K562 (cell line): ENCODE results near the gene DYNLT2. TPM values are rescaled to one million over a fixed set of nuclear protein-coding genes. Genes with fewer than 3 reads are reported as not detected.
A peak's percentile ranks its signal among the peaks of the same experiment; 100 is the strongest.

Experiments
- ATF3 ChIP-seq, 2 experiments: fragments of 450-650 bp in 1 of 2; sonication (generic) in 1 of 2; formaldehyde crosslinking in 1 of 2; IDR thresholded peaks in 1 of 2; conservative IDR thresholded peaks in 1 of 2; 2 replicates each; pipeline versions ENCODE4 v1.6.1 to v1.8.1; 2016 to 2023; ENCODE audit warnings: mild to moderate bottlenecking in 2 of 2, moderate library complexity in 2 of 2, inconsistent platforms in 1 of 2, missing genetic modification reagents in 1 of 2
- ATF7 ChIP-seq: fragments of 450-650 bp; IDR thresholded peaks from 2 replicates; pipeline ENCODE4 v1.7.1; 2014; ENCODE audit warnings: mild to moderate bottlenecking, moderate library complexity
- CREB1 ChIP-seq, 2 experiments: sonication (generic) in 1 of 2; formaldehyde crosslinking in 1 of 2; IDR thresholded peaks; 2 replicates each; pipeline versions ENCODE4 v1.6.1 to v1.8.0; 2012 to 2022; ENCODE audit warnings: inconsistent platforms in 1 of 2, mild to moderate bottlenecking in 1 of 2, missing genetic modification reagents in 1 of 2, moderate library complexity in 1 of 2
- ELF4 ChIP-seq: fragments of 450-650 bp; formaldehyde crosslinking; IDR thresholded peaks from 2 replicates; pipeline ENCODE4 v1.4.0; 2022; ENCODE audit warnings: missing genetic modification characterization
- FOXK2 ChIP-seq, 2 experiments: fragments of 450-650 bp; IDR thresholded peaks in 1 of 2; conservative IDR thresholded peaks in 1 of 2; 2 replicates each; pipeline ENCODE4 v1.6.1; 2016; ENCODE audit warnings: low read depth in 2 of 2, mild to moderate bottlenecking in 1 of 2
- L3MBTL2 ChIP-seq: fragments of 450-650 bp; IDR thresholded peaks from 2 replicates; pipeline ENCODE4 v1.6.1; 2016; ENCODE audit warnings: mild to moderate bottlenecking, moderate library complexity
- MAZ ChIP-seq, 2 experiments: fragments of 450-650 bp in 1 of 2; sonication (generic) in 1 of 2; formaldehyde crosslinking; IDR thresholded peaks in 1 of 2; conservative IDR thresholded peaks in 1 of 2; 2 replicates each; pipeline versions ENCODE4 v1.4.0 to v1.5.0; 2020; ENCODE audit warnings: mild to moderate bottlenecking in 1 of 2, missing genetic modification reagents in 1 of 2
- NBN ChIP-seq: fragments of 450-650 bp; IDR thresholded peaks from 2 replicates; pipeline ENCODE4 v1.6.1; 2016; ENCODE audit warnings: low read depth, mild to moderate bottlenecking
- RB1 ChIP-seq: fragments of 450-650 bp; IDR thresholded peaks from 2 replicates; pipeline ENCODE4 v1.6.1; 2017; ENCODE audit warnings: low read depth, mild to moderate bottlenecking
- SMARCC2 ChIP-seq: fragments of 450-650 bp; IDR thresholded peaks from 2 replicates; pipeline ENCODE4 v1.6.1; 2017; ENCODE audit warnings: antibody characterized with exemption, moderate library complexity, mild to moderate bottlenecking, low read depth
- TAF7 ChIP-seq: fragments of 450-650 bp; IDR thresholded peaks from 2 replicates; pipeline ENCODE4 v1.6.1; 2016; ENCODE audit warnings: missing genetic modification characterization, missing compliant biosample characterization
- TSC22D4 ChIP-seq: fragments of 450-650 bp; IDR thresholded peaks from 2 replicates; pipeline ENCODE4 v1.6.1; 2016; ENCODE audit warnings: missing genetic modification characterization, missing biosample characterization, control low read depth
- UBTF ChIP-seq, 2 experiments: IDR thresholded peaks; 2 replicates each; pipeline ENCODE4 v1.6.1; 2012; ENCODE audit warnings: improper control_type of control experiment in 2 of 2, low read depth in 2 of 2, low read length in 2 of 2, borderline replicate concordance in 1 of 2
- ZNF253 ChIP-seq: fragments of 250-450 bp; sonication (Bioruptor Pico); conservative IDR thresholded peaks from 2 replicates; pipeline ENCODE4 v1.6.1; 2021; ENCODE audit warnings: mild to moderate bottlenecking
- polyA plus RNA-seq, 8 experiments: library from polyadenylated mRNA; depleted of rRNA in 4 of 8; stranded (reverse) in 5 of 8; unstranded in 3 of 8; fragments of >200 nt; fragmentation: Nextera tagmentation in 2 of 8; fragmentation: Illumina TruSeq in 1 of 8; extraction: Ambion mirVana in 2 of 8; extraction: Trizol in 1 of 8; gene quantifications; 2 replicates each; pipeline versions ENCODE4 v1.2.1 to v1.2.3, GENCODE V29; 2011 to 2014; ENCODE audit warnings: inconsistent platforms in 1 of 8, missing spikeins in 1 of 8
- total RNA-seq, 7 experiments: library from RNA; depleted of rRNA in 6 of 7; stranded (reverse); fragments of >200 nt in 6 of 7; fragmentation: Illumina TruSeq in 2 of 7; extraction: Trizol in 2 of 7; gene quantifications; 2 replicates each; pipeline versions ENCODE4 v1.2.1 to v1.2.3, GENCODE V29; 2011 to 2021; ENCODE audit warnings: low replicate concordance in 1 of 7
- TF ChIP-seq, protein P1 (sequence below): fragments of 250-450 bp; sonication (Bioruptor Pico); IDR thresholded peaks from 2 replicates; pipeline ENCODE4 v1.4.0; 2020

DYNLT2 gene
- total and polyA plus RNA-seq, 9 of the 15 experiments (the other 6 are each of a cell fraction or from before 2014, with no cell fraction given) = 2.0 to 12.8 (median 6.3) TPM

GRCh38 chr6:169722362-169723199 lies 28.8 kb downstream of the DYNLT2 start (continued):
- peak; percentile 77 for TF ChIP-seq ATF3 (IDR thresholded peaks at IDR 0.05)
- TF ChIP-seq ATF3 (CRISPR knock-in tag; conservative IDR thresholded peaks at IDR 0.05) = 0 out of 2 replicates have a peak, but pooled peaks have one; percentile 32
- TF ChIP-seq, protein P1, sequence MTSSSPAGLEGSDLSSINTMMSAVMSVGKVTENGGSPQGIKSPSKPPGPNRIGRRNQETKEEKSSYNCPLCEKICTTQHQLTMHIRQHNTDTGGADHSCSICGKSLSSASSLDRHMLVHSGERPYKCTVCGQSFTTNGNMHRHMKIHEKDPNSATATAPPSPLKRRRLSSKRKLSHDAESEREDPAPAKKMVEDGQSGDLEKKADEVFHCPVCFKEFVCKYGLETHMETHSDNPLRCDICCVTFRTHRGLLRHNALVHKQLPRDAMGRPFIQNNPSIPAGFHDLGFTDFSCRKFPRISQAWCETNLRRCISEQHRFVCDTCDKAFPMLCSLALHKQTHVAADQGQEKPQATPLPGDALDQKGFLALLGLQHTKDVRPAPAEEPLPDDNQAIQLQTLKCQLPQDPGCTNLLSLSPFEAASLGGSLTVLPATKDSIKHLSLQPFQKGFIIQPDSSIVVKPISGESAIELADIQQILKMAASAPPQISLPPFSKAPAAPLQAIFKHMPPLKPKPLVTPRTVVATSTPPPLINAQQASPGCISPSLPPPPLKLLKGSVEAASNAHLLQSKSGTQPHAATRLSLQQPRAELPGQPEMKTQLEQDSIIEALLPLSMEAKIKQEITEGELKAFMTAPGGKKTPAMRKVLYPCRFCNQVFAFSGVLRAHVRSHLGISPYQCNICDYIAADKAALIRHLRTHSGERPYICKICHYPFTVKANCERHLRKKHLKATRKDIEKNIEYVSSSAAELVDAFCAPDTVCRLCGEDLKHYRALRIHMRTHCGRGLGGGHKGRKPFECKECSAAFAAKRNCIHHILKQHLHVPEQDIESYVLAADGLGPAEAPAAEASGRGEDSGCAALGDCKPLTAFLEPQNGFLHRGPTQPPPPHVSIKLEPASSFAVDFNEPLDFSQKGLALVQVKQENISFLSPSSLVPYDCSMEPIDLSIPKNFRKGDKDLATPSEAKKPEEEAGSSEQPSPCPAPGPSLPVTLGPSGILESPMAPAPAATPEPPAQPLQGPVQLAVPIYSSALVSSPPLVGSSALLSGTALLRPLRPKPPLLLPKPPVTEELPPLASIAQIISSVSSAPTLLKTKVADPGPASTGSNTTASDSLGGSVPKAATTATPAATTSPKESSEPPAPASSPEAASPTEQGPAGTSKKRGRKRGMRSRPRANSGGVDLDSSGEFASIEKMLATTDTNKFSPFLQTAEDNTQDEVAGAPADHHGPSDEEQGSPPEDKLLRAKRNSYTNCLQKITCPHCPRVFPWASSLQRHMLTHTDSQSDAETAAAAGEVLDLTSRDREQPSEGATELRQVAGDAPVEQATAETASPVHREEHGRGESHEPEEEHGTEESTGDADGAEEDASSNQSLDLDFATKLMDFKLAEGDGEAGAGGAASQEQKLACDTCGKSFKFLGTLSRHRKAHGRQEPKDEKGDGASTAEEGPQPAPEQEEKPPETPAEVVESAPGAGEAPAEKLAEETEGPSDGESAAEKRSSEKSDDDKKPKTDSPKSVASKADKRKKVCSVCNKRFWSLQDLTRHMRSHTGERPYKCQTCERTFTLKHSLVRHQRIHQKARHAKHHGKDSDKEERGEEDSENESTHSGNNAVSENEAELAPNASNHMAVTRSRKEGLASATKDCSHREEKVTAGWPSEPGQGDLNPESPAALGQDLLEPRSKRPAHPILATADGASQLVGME = no peak
- TF ChIP-seq ZNF253 (CRISPR knock-in tag) = no peak
- peak in 1 of 2 experiments; percentile 9; a peak in 1 of 4 replicates for TF ChIP-seq MAZ (CRISPR knock-in tag; conservative IDR thresholded peaks at IDR 0.05 in 1 of 2, IDR thresholded peaks at IDR 0.05 in 1 of 2)
- peak; percentile 71; the same call in 1 of the 2 replicates for TF ChIP-seq L3MBTL2
- TF ChIP-seq ATF7 = peak; percentile 77
- TF ChIP-seq SMARCC2 = no peak
- no peak for TF ChIP-seq NBN
- TF ChIP-seq TAF7 (tag) = no peak
- TF ChIP-seq UBTF (IDR thresholded peaks at IDR 0.05; ENCODE audit: borderline replicate concordance in 1 of 2, low read depth in 2 of 2, low read length in 2 of 2) = peak in 1 of 2 experiments; percentile 78; a peak in 2 of 4 replicates
- no peak for TF ChIP-seq TSC22D4 (tag)
- 0 out of 4 replicates have a peak, but pooled peaks of 1 of the 2 experiments have one; percentile 28 for TF ChIP-seq FOXK2 (conservative IDR thresholded peaks at IDR 0.05 in 1 of 2, IDR thresholded peaks at IDR 0.05 in 1 of 2; ENCODE audit: low read depth in 2 of 2)
- no peak for TF ChIP-seq ELF4 (CRISPR knock-in tag)
- no peak for TF ChIP-seq RB1
- TF ChIP-seq CREB1 (IDR thresholded peaks at IDR 0.05) = no peak
- peak; percentile 4; the same call in 1 of the 2 replicates for TF ChIP-seq CREB1 (CRISPR knock-in tag; IDR thresholded peaks at IDR 0.05)
